NB4 (cell line): ENCODE data around the gene SLC25A25.

Source experiments
- MYC ChIP-seq: IDR thresholded peaks from 2 replicates; pipeline ENCODE4 v1.6.1; 2011; ENCODE audit warnings: low read depth, low read length
- POLR2A ChIP-seq: IDR thresholded peaks from 2 replicates; pipeline ENCODE4 v1.6.1; 2011; ENCODE audit warnings: mild to moderate bottlenecking; ENCODE audit not compliant: insufficient read length; ENCODE audit errors: extremely low read depth
- TF ChIP-seq, protein P1 (sequence below): IDR thresholded peaks from one replicate; pipeline ENCODE4 v1.5.1; 2012; ENCODE audit warnings: low read depth, low read length
- TF ChIP-seq, protein P2 (sequence below): IDR thresholded peaks from 2 replicates; pipeline ENCODE4 v1.6.1; 2011; ENCODE audit warnings: low read depth, low read length

DNA sequence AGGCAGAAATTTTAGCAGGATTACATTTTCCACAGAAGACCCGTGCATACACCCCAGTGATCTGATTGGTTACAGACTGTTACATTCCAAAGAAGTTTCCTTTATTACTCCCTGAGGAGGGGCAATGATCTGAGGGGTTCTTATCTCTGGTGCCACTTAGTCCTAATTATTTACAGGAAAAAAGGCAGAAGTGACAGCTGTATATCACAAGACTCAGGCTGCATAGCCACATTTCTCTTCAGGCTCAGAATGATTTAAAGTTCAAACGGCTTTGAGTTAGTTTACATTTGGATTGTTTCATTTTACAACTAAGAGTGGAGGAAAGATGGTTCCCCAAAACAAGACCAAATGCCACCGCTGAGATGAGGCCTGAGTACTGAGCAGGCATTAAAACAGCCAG lies 18.2 kb upstream of the SLC25A25 start:
- TF ChIP-seq, protein P1, sequence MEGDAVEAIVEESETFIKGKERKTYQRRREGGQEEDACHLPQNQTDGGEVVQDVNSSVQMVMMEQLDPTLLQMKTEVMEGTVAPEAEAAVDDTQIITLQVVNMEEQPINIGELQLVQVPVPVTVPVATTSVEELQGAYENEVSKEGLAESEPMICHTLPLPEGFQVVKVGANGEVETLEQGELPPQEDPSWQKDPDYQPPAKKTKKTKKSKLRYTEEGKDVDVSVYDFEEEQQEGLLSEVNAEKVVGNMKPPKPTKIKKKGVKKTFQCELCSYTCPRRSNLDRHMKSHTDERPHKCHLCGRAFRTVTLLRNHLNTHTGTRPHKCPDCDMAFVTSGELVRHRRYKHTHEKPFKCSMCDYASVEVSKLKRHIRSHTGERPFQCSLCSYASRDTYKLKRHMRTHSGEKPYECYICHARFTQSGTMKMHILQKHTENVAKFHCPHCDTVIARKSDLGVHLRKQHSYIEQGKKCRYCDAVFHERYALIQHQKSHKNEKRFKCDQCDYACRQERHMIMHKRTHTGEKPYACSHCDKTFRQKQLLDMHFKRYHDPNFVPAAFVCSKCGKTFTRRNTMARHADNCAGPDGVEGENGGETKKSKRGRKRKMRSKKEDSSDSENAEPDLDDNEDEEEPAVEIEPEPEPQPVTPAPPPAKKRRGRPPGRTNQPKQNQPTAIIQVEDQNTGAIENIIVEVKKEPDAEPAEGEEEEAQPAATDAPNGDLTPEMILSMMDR = no peak
- no peak for TF ChIP-seq POLR2A
- TF ChIP-seq, protein P2, sequence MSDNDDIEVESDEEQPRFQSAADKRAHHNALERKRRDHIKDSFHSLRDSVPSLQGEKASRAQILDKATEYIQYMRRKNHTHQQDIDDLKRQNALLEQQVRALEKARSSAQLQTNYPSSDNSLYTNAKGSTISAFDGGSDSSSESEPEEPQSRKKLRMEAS = no peak
- no peak for TF ChIP-seq MYC
